ENCODE results near the gene USP5. TPM values are rescaled to one million over a fixed set of nuclear protein-coding genes. Genes with fewer than 3 reads are reported as not detected.
"Not testable (repeated sequence)": the region's sequence is repeated elsewhere in the genome, so short reads cannot be mapped to it uniquely, and the experiment has no call there.

Gene USP5
- total and polyA plus RNA-seq, 2 donors (not counting 1 experiment from before 2014, with no cell fraction given), result 35.1 to 59.7 TPM

DNA sequence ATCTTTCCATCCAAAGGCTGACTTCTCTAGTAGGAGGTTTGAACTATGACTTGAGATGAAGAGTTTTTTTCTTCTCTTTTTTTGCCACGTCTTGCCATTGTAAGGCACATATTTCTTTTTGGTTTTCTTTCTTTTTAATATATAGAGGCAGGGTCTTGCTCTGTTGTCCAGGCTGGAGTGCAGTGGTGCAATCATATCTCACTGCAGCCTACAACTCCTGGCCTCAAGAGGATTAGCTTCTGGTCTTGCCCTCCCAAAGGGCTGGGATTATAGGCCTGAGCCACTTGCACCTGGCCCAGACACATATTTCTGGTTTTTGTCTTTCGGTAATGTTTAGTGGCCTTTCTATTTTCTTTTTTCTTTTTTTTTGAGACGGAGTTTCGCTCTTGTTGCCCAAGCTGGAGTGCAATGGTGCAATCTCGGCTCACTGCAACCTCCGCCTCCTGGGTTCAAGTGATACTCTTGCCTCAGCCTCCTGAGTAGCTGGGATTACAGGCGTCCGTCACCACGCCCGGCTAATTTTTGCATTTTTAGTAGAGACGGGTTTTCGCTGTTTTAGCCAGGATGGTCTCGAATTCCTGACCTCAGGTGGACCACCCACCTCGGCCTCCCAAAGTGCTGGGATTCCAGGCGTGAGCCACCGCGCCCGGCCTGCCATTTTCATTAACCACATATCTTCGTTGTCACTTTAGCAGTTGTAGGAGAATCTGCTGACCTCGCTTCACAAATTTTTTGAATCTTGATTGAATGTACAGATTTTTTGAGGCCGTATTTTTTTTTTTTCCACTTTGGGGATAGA, 38.0 kb downstream of the USP5 start:
- Mint-ChIP-seq H3K27ac (peak overlapping the region; percentile 91), H3K4me1 (peaks cover 15% of the 10 kb centered on the region), H3K4me3 (peak overlapping the region; percentile 87)
- CTCF ChIA-PET; DNase-seq; H3K27me3 ChIP-seq (replicated peaks in 1 of 4; ENCODE audit: control extremely low read depth in 1 of 4, control insufficient read depth in 3 of 4, insufficient read depth in 4 of 4, low read length in 3 of 4); intact Hi-C loops (cut with micrococcal nuclease); H3K4me3 ChIP-seq (ENCODE audit: control extremely low read depth in 1 of 5, extremely low read depth in 1 of 5, insufficient read depth in 1 of 5, low read depth in 2 of 5, low read length in 4 of 5); H3K9me3 ChIP-seq (ENCODE audit: control extremely low read depth in 1 of 3, control insufficient read depth in 2 of 3, insufficient read depth in 1 of 3, low read length in 2 of 3); H4K20me1 ChIP-seq (ENCODE audit: control insufficient read depth, insufficient read depth, low read length, poor library complexity, severe bottlenecking); H3K36me3 ChIP-seq (replicated peaks in 1 of 2; ENCODE audit: control extremely low read depth in 1 of 2, control insufficient read depth in 1 of 2, extremely low read depth in 1 of 2, insufficient read depth in 2 of 2, low read length in 1 of 2); ATAC-seq (ENCODE audit: low read depth); H3K27me3 Mint-ChIP-seq; H3K27ac ChIP-seq (ENCODE audit: low read length in 2 of 2); H3K79me2 ChIP-seq (ENCODE audit: control insufficient read depth, insufficient read depth, low read length); H3K9ac ChIP-seq (ENCODE audit: low read length); H3K9me3 Mint-ChIP-seq (ENCODE audit: insufficient read depth): not testable (repeated sequence)
- POLR2A ChIA-PET, result interaction anchor here (1.3 kb wide), 1 partner anchor 16 kb away, joined by 3 read pairs; no protein-coding TSS in a partner anchor
- peak overlapping the region; percentile 75 for H3K4me2 ChIP-seq (replicated peaks; ENCODE audit: low read depth, low read length, poor library complexity, severe bottlenecking)
- peaks cover 9 to 13% of the 10 kb centered on the region in 2 donors for H3K4me1 ChIP-seq (ENCODE audit: control insufficient read depth in 2 of 2, insufficient read depth in 2 of 2, low read length in 2 of 2)
- 93% methylated on average over 12 of the region's 21 CpGs for WGBS (ENCODE audit: insufficient coverage)
- H2AFZ ChIP-seq (ENCODE audit: insufficient read depth, low read depth, low read length, poor library complexity, severe bottlenecking), result peak overlapping the region; percentile 74

DNA sequence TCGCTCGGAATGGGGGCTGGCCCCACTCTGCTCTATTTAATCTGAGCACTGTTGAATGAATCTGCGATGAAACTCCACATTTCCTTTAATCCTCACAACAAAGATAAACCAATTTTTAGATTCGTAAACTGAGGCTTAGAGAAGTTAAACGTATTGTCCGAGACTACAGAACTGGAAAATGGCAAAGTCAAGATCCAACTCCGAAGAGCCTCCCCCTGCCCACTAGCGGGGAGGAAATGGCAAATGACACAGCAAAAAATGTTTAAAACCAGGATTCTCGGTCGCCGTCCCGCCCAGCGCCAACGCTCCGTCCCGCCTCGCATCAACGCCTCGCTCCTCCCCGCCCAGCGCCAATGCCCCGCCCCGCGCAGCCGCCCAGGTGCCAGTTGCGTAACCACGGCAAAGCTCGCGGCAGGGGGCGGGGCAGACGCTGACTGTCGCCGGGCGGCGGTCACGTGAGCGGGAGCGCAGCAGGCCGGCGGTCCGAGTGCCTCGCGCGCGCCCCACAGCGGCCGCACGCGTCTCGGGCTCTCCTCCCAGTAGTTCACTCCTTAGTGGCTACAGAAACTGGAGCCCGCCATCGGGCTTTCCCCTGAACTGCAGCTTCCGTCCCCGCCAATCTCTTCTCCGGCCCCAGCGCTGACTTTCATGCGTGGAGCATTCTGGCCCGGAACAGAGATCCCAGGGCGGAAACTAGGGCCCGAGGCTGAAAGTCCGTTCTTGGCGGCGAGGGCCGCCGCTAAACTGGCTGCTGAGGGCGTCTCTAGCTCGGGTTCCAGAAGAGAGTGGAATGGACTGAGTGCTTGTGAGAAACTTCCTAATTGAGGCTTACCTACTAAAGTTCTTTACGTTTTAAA, 39.1 kb downstream of the USP5 start:
- TF ChIP-seq EZH2 (IDR thresholded peaks at IDR 0.05; ENCODE audit: borderline replicate concordance, insufficient read depth, low read depth, low read length, poor library complexity, severe bottlenecking), result no peak
- TF ChIP-seq, protein P1, sequence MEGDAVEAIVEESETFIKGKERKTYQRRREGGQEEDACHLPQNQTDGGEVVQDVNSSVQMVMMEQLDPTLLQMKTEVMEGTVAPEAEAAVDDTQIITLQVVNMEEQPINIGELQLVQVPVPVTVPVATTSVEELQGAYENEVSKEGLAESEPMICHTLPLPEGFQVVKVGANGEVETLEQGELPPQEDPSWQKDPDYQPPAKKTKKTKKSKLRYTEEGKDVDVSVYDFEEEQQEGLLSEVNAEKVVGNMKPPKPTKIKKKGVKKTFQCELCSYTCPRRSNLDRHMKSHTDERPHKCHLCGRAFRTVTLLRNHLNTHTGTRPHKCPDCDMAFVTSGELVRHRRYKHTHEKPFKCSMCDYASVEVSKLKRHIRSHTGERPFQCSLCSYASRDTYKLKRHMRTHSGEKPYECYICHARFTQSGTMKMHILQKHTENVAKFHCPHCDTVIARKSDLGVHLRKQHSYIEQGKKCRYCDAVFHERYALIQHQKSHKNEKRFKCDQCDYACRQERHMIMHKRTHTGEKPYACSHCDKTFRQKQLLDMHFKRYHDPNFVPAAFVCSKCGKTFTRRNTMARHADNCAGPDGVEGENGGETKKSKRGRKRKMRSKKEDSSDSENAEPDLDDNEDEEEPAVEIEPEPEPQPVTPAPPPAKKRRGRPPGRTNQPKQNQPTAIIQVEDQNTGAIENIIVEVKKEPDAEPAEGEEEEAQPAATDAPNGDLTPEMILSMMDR (IDR thresholded peaks at IDR 0.05), result peak; percentile 90
- Histone ChIP-seq H3K9ac (ENCODE audit: low read length) (peak overlapping the region; percentile 68), H2AFZ (ENCODE audit: insufficient read depth, low read depth, low read length, poor library complexity, severe bottlenecking) (peak overlapping the region; percentile 79), H3K4me2 (replicated peaks; ENCODE audit: low read depth, low read length, poor library complexity, severe bottlenecking) (peak overlapping the region; percentile 75), H3K27ac (ENCODE audit: low read length in 2 of 2) (peak overlapping the region; percentile 93 to 94), H3K4me3 (ENCODE audit: control extremely low read depth in 1 of 5, extremely low read depth in 1 of 5, insufficient read depth in 1 of 5, low read depth in 2 of 5, low read length in 4 of 5) (peak overlapping the region; percentile 61 to 79 (median 76)), H3K79me2 (ENCODE audit: control insufficient read depth, insufficient read depth, low read length) (peaks cover 4% of the 10 kb centered on the region), H4K20me1 (ENCODE audit: control insufficient read depth, insufficient read depth, low read length, poor library complexity, severe bottlenecking) (no peaks in the 10 kb centered on the region), H3K36me3 (replicated peaks in 1 of 2; ENCODE audit: control extremely low read depth in 1 of 2, control insufficient read depth in 1 of 2, extremely low read depth in 1 of 2, insufficient read depth in 2 of 2, low read length in 1 of 2) (no peaks in the 10 kb centered on the region), H3K27me3 (replicated peaks in 1 of 4; ENCODE audit: control extremely low read depth in 1 of 4, control insufficient read depth in 3 of 4, insufficient read depth in 4 of 4, low read length in 3 of 4) (no peaks in the 10 kb centered on the region), H3K9me3 (ENCODE audit: control extremely low read depth in 1 of 3, control insufficient read depth in 2 of 3, insufficient read depth in 1 of 3, low read length in 2 of 3) (no peaks in the 10 kb centered on the region), H3K4me1 (ENCODE audit: control insufficient read depth in 2 of 2, insufficient read depth in 2 of 2, low read length in 2 of 2) (peaks cover 9 to 13% of the 10 kb centered on the region in 2 donors)
- no peaks in the 10 kb centered on the region for H3K27me3 Mint-ChIP-seq
- peaks cover 15% of the 10 kb centered on the region for H3K4me1 Mint-ChIP-seq
- peak overlapping the region; percentile 91 for H3K27ac Mint-ChIP-seq
- CTCF ChIA-PET, result interaction anchor here (0.7 to 2.7 kb wide), 26 partner anchors 9 to 338 kb away, joined by 3 to 77 read pairs (median 5); partner anchors contain the start of genes C12orf57, CDCA3, ENO2 and LPCAT3
- POLR2A ChIA-PET, result interaction anchor here (0.6 to 1.6 kb wide), 13 partner anchors 9 to 78 kb away, joined by 3 to 30 read pairs (median 4); partner anchors contain the start of genes C12orf57, CDCA3, ENO2 and RNU7-1
- ATAC-seq (ENCODE audit: low read depth), result peak; percentile 95
- peak overlapping the region; percentile 87 for H3K4me3 Mint-ChIP-seq
- H3K9me3 Mint-ChIP-seq (ENCODE audit: insufficient read depth), result no peaks in the 10 kb centered on the region
- intact Hi-C loops (cut with micrococcal nuclease), result loop anchor here (1.0 kb wide), 8 partner anchors 13 to 138 kb away; partner anchors contain the start of genes EMG1, LPCAT3, LRRC23 and MLF2
- peak; percentile 98 for DNase-seq
- WGBS (ENCODE audit: insufficient coverage), result 2% methylated on average over 62 of the region's 68 CpGs

Data from B cell (primary cell).